Activated naive CD8-positive, alpha-beta T cell treated with anti-CD3 and anti-CD28 coated beads, Interleukin-2, amount 50 U/mL, for 24 hours (primary cell): ENCODE data around the gene ATP5ME.

ENCODE experiments used
- ATAC-seq: fragments of 150-1000 bp; cut with Tn5 transposase; one replicate; pipeline ENCODE4 v1.10.0; 2021
- DNase-seq: peaks from one replicate; pipeline ENCODE4 v3.0.0; 2021
- H3K27ac Mint-ChIP-seq: one replicate; pipeline ENCODE4 v1.8.0; 2021; ENCODE audit warnings: mild to moderate bottlenecking, mixed read lengths
- H3K27me3 Mint-ChIP-seq: one replicate; pipeline ENCODE4 v1.8.0; 2021; ENCODE audit warnings: mixed read lengths
- H3K36me3 Mint-ChIP-seq: one replicate; pipeline ENCODE4 v1.8.0; 2021; ENCODE audit warnings: low read depth, mixed read lengths
- H3K4me1 Mint-ChIP-seq: one replicate; pipeline ENCODE4 v1.8.0; 2021; ENCODE audit warnings: mixed read lengths
- H3K4me3 Mint-ChIP-seq: one replicate; pipeline ENCODE4 v1.8.0; 2021; ENCODE audit warnings: mild to moderate bottlenecking, moderate library complexity, mixed read lengths
- H3K9me3 Mint-ChIP-seq: one replicate; pipeline ENCODE4 v1.8.0; 2021; ENCODE audit warnings: mixed read lengths

Gene ATP5ME, protein sequence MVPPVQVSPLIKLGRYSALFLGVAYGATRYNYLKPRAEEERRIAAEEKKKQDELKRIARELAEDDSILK

DNA sequence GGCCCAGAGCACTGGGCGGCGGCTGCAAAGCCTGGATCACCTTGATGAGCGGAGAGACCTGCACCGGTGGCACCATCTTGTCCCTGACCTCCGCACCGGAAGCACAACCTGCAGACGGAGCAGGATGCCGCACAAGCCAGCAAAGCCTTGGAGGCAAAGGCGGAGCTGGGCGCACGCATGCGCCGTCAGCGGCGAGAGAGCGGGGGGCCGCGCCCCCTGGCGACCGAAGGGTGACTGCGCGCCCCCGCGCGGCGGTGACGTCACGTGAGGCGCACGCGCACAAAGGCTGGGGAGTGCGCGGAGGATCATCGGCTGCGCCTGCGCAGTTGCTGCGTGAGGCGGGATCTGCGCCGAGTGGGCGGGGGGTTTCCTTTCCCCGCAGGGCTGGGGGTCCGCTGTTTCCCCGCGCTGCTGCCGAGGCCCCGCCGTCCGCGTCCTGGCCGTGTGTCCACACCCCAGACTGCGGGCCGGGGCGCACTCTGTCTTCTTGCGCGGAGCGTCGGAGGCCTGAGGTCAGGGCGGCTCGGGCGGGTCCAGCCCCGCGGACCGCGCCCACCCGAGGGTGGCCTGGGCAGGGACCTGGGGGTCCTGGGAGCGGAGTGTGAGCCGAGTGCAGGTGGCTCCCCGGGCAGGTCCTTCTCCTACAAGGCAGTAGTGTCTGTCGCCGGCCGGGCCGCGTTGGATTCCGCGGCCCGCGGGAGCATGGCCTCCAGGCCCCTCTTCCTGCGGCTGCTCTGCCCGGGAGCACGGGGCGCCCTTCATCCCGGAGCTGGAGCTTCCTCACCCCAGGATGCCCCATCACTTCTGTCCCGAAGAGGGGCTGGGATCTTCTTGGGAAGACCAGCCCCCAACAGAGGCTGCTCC lies at the start of gene ATP5ME, which contains the start of gene MYL5:
TSS of gene ATP5ME (minus strand) at position 105 of the 864 bp plus-strand sequence. CDS start at position 76, 29 bp downstream.
TSS of gene MYL5 (plus strand) at position 371 of the 864 bp plus-strand sequence. CDS start 3,485 bp downstream, outside the sequence.
- no peaks in the 10 kb centered on the region for H3K9me3 Mint-ChIP-seq
- peaks cover 24% of the 10 kb centered on the region for H3K4me1 Mint-ChIP-seq
- peaks cover 24% of the 10 kb centered on the region for H3K36me3 Mint-ChIP-seq
- DNase-seq (peak; percentile 97), ATAC-seq (peak; percentile 93)
- no peaks in the 10 kb centered on the region for H3K27me3 Mint-ChIP-seq
- H3K4me3 Mint-ChIP-seq, result peak within 1 kb of the TSS; percentile 89
- H3K27ac Mint-ChIP-seq, result peak within 1 kb of the TSS; percentile 83

DNA sequence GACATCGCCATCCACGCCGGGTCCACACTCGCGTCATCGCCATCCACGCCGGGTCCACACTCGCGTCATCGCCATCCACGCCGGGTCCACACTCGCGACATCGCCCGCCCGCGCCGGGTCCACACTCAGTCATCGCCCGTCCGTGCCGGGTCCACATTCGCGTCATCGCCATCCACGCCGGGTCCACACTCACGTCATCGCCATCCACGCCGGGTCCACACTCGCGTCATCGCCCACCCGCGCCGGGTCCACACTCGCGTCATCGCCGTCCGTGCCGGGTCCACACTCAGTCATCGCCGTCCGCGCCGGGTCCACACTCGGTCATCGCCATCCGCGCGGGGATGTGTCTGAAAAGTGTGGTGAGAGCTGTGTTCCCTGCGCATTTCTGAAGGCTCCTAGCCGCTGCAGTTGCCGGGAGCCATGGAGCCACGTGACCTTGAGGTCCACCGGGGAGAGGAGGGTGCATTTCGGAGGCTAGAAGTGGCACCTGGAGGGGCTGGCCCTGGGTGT lies 48.8 kb upstream of the ATP5ME start:
- DNase-seq (no peak), ATAC-seq (no peak)
- Mint-ChIP-seq H3K4me3 (no peak overlapping the region), H3K36me3 (peaks cover 23% of the 10 kb centered on the region), H3K4me1 (peaks cover 13% of the 10 kb centered on the region), H3K27ac (no peak overlapping the region), H3K9me3 (no peaks in the 10 kb centered on the region), H3K27me3 (no peaks in the 10 kb centered on the region)

DNA sequence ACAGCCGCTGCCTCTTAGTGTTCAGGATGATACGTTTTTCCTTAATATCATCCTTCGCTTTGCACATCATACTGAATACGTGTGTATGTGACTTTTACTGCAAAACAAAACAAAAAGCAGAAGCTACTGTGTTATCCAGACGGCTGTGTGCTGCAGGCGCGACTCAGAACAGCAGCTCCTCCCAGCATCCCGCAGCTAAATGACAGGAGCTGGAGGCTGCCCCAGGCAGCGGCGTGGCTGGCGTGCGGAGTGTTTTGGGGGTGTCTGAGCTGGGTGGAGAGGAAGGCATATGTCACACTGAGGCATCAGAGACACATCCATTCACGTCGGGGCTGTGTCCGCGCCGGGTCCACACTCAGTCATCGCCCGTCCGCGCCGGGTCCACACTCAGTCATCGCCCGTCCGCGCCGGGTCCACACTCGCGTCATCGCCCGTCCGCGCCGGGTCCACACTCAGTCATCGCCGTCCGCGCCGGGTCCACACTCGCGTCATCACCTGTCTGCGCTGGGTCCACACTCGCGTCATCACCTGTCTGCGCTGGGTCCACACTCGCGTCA lies 48.2 kb upstream of the ATP5ME start:
- DNase-seq, result no peak
- ATAC-seq, result no peak
- Mint-ChIP-seq H3K4me3 (no peak overlapping the region), H3K36me3 (peaks cover 23% of the 10 kb centered on the region), H3K27me3 (no peaks in the 10 kb centered on the region), H3K9me3 (no peaks in the 10 kb centered on the region), H3K4me1 (peaks cover 9% of the 10 kb centered on the region), H3K27ac (no peak overlapping the region)

- H3K4me3 Mint-ChIP-seq, result no peak overlapping the region
- ATAC-seq (no peak), DNase-seq (no peak)
- no peaks in the 10 kb centered on the region for H3K27me3 Mint-ChIP-seq
- H3K9me3 Mint-ChIP-seq, result no peaks in the 10 kb centered on the region
- peaks cover 8% of the 10 kb centered on the region for H3K4me1 Mint-ChIP-seq
- peaks cover 23% of the 10 kb centered on the region for H3K36me3 Mint-ChIP-seq
- H3K27ac Mint-ChIP-seq, result no peak overlapping the region
Observed at GRCh38 chr4:721261-722168, 47.4 kb upstream of the ATP5ME start.

- no peaks in the 10 kb centered on the region for H3K9me3 Mint-ChIP-seq
- ATAC-seq, result no peak
- peaks cover 6% of the 10 kb centered on the region for H3K4me1 Mint-ChIP-seq
Observed at GRCh38 chr4:720111-720860, 46.2 kb upstream of the ATP5ME start.

DNA sequence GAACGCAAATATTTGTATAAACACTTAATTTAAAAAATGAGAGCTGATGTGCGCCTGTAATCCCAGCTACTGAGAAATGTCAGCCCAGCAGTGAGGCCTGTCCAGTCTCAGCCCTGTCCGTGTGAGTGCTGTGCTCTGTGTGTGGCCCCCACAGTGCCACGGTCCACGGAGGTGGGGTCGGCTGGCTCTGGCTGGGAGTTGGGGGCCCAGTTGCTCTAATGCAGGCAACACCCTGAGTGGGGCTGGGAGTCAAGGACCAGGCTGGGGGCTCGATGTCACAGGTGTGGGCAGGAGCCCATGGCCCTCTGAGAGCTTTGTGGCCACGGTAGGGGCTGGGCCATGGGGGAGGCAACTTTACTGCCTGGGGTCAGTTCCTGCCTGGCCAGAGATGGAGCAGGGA lies 44.4 kb upstream of the ATP5ME start:
- Mint-ChIP-seq H3K9me3 (no peaks in the 10 kb centered on the region), H3K4me3 (no peak overlapping the region), H3K36me3 (peaks cover 23% of the 10 kb centered on the region), H3K27me3 (no peaks in the 10 kb centered on the region), H3K4me1 (peaks cover 5% of the 10 kb centered on the region), H3K27ac (no peak overlapping the region)
- DNase-seq (no peak), ATAC-seq (no peak)

More at GRCh38 chr4:720111-720860, 46.2 kb upstream of the ATP5ME start:
- H3K27ac Mint-ChIP-seq, result no peak overlapping the region
- peaks cover 23% of the 10 kb centered on the region for H3K36me3 Mint-ChIP-seq
- no peak overlapping the region for H3K4me3 Mint-ChIP-seq
- no peaks in the 10 kb centered on the region for H3K27me3 Mint-ChIP-seq
- DNase-seq, result no peak

DNA sequence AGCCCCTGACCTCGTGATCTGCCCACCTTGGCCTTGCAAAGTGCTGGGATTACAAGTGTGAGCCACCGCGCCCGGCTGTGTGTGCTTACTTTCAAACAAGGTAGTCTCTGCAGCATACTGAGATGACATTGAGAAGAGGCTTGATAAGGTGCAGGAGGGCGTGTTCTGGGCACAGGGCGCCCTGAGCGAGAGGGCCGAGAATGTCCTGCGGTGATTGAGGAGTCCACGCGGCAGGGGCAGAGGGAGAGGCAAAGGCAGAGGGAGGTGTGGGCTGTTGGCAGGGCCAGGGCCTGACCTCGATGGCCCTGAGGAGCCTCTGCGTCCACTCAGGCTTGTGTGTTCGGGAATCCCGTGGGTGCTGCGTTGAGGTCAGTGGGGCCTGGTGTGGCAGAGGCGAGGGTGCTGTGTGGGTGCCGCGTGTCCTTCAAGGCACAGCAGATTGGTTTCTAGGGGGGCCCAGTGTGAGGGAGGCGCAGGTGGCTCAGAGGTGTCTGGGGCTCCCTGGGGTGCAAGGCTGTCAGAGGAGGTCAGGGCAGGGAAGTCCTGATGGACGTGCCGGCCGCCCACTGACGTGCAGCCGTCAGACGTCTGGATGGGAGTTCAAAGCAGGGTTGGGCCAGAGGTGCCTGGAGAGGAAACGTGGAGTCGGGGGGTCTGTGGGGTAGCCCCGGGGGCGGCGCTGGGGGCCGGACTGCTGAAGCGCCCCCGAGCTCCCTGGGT lies 43.7 kb upstream of the ATP5ME start:
- H3K9me3 Mint-ChIP-seq, result no peaks in the 10 kb centered on the region
- H3K4me1 Mint-ChIP-seq, result peaks cover 5% of the 10 kb centered on the region
- no peaks in the 10 kb centered on the region for H3K27me3 Mint-ChIP-seq
- no peak for DNase-seq
- no peak overlapping the region for H3K4me3 Mint-ChIP-seq
- no peak overlapping the region for H3K27ac Mint-ChIP-seq
- ATAC-seq, result no peak
- peaks cover 18% of the 10 kb centered on the region for H3K36me3 Mint-ChIP-seq

GRCh38 chr4:714087-714486 lies 40.0 kb upstream of the ATP5ME start:
- Mint-ChIP-seq H3K27me3 (no peaks in the 10 kb centered on the region), H3K9me3 (no peaks in the 10 kb centered on the region), H3K27ac (no peak overlapping the region), H3K4me1 (peaks cover 13% of the 10 kb centered on the region), H3K4me3 (no peak overlapping the region), H3K36me3 (no peaks in the 10 kb centered on the region)
- no peak for ATAC-seq
- no peak for DNase-seq

GRCh38 chr4:712916-713632 lies 39.0 kb upstream of the ATP5ME start:
- no peak for ATAC-seq
- peaks cover 19% of the 10 kb centered on the region for H3K4me1 Mint-ChIP-seq
- DNase-seq, result no peak
- H3K36me3 Mint-ChIP-seq, result no peaks in the 10 kb centered on the region
- no peak overlapping the region for H3K4me3 Mint-ChIP-seq
- H3K27me3 Mint-ChIP-seq, result no peaks in the 10 kb centered on the region
- H3K9me3 Mint-ChIP-seq, result no peaks in the 10 kb centered on the region
- H3K27ac Mint-ChIP-seq, result no peak overlapping the region

- H3K36me3 Mint-ChIP-seq, result no peaks in the 10 kb centered on the region
- no peaks in the 10 kb centered on the region for H3K27me3 Mint-ChIP-seq
- no peak overlapping the region for H3K4me3 Mint-ChIP-seq
- ATAC-seq, result no peak
- no peaks in the 10 kb centered on the region for H3K9me3 Mint-ChIP-seq
- no peak for DNase-seq
- no peak overlapping the region for H3K27ac Mint-ChIP-seq
- peaks cover 19% of the 10 kb centered on the region for H3K4me1 Mint-ChIP-seq
Observed at GRCh38 chr4:712093-712492, 38.0 kb upstream of the ATP5ME start.

DNA sequence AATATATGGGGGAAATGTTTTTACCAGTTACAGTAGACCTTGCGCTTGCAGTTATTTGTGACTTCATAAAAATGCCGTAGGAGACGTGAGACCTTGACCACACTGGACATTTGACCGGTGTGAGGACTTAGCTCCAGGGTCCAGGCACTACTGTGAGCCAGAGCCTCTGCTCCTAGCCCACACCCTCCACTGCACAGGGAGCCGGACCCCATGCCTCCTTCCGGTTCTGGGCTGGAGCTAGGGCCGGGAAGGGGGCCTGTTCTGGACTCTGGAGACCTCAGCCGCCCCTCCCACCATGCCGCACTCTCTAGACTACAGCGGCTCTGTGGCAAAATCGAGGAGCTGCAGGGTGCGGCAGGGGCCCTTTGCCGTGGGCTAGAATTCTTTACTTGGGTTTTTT lies 36.8 kb upstream of the ATP5ME start:
- H3K9me3 Mint-ChIP-seq, result no peaks in the 10 kb centered on the region
- DNase-seq (no peak), ATAC-seq (no peak)
- no peaks in the 10 kb centered on the region for H3K27me3 Mint-ChIP-seq
- no peaks in the 10 kb centered on the region for H3K36me3 Mint-ChIP-seq
- H3K4me3 Mint-ChIP-seq, result no peak overlapping the region
- H3K27ac Mint-ChIP-seq, result no peak overlapping the region
- H3K4me1 Mint-ChIP-seq, result peaks cover 19% of the 10 kb centered on the region

- H3K4me1 Mint-ChIP-seq, result peaks cover 21% of the 10 kb centered on the region
- H3K27me3 Mint-ChIP-seq, result no peaks in the 10 kb centered on the region
- H3K9me3 Mint-ChIP-seq, result no peaks in the 10 kb centered on the region
- no peak overlapping the region for H3K4me3 Mint-ChIP-seq
- H3K36me3 Mint-ChIP-seq, result no peaks in the 10 kb centered on the region
- no peak for DNase-seq
- H3K27ac Mint-ChIP-seq, result no peak overlapping the region
- no peak for ATAC-seq
Observed at GRCh38 chr4:710116-710515, 36.0 kb upstream of the ATP5ME start.

DNA sequence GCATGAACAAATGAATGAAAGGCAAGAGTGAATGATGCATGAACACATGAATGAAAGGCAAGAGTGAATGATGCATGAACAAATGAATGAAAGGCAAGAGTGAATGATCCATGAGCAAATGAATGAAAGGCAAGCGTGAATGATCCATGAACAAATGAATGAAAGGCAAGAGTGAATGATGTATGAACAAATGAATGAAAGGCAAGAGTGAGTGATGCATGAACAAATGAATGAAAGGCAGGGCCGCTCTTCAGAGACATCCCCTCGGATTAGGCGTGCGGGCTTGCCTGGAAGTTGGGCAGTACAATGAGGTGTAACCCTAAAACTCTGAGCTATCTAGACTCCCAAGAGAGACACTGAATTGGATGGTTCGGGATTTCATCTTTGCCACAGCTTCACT lies 35.3 kb upstream of the ATP5ME start:
- DNase-seq, result no peak
- H3K4me3 Mint-ChIP-seq, result no peak overlapping the region
- no peaks in the 10 kb centered on the region for H3K27me3 Mint-ChIP-seq

More for the DNA sequence above, 35.3 kb upstream of the ATP5ME start:
- Mint-ChIP-seq H3K36me3 (no peaks in the 10 kb centered on the region), H3K9me3 (no peaks in the 10 kb centered on the region), H3K27ac (no peak overlapping the region), H3K4me1 (peaks cover 19% of the 10 kb centered on the region)
- ATAC-seq, result no peak
